GM11168 (cell line): ENCODE measurements around the gene ZSCAN22.
"Not testable (repeated sequence)": the region's sequence is repeated elsewhere in the genome, so short reads cannot be mapped to it uniquely, and the experiment has no call there.

Experiments
- in situ Hi-C: fragments of 300-500 bp; cut with MboI; formaldehyde crosslinking; loops from one replicate; pipeline ENCODE4 v1.12.0; 2022; ENCODE audit warnings: low sequenced_read_pairs; ENCODE audit not compliant: unreplicated experiment

The ZSCAN22 gene

GRCh38 chr19:58368561-58369360 is 42.0 kb downstream of the ZSCAN22 start:
- in situ Hi-C loops: no loop called here

- in situ Hi-C loops: no loop called here
These were observed 45.7 kb downstream of the ZSCAN22 start for GRCh38 chr19:58372311-58373133.

GRCh38 chr19:58374200-58374599 is 47.4 kb downstream of the ZSCAN22 start:
- in situ Hi-C loops: no loop called here

- in situ Hi-C loops: not testable (repeated sequence)
These were observed 49.9 kb downstream of the ZSCAN22 start for GRCh38 chr19:58376724-58377123.

GRCh38 chr19:58379246-58379645 is 52.5 kb downstream of the ZSCAN22 start:
- in situ Hi-C loops: no loop called here

- in situ Hi-C loops: no loop called here
These were observed 53.4 kb downstream of the ZSCAN22 start for GRCh38 chr19:58380037-58380661.

GRCh38 chr19:58380662-58381459 is 54.1 kb downstream of the ZSCAN22 start, which contains the start of gene ZNF837:
Gene ZNF837, minus strand, starts transcription at chr19:58381030. Its CDS starts 11,698 bp downstream, at chr19:58369332.
- in situ Hi-C loops: no loop called here

GRCh38 chr19:58381460-58382212 is 54.8 kb downstream of the ZSCAN22 start:
- in situ Hi-C loops: no loop called here

GRCh38 chr19:58382997-58383603 is 56.3 kb downstream of the ZSCAN22 start:
- in situ Hi-C loops: no loop called here

- in situ Hi-C loops: no loop called here
These were observed 58.6 kb downstream of the ZSCAN22 start for GRCh38 chr19:58385313-58385890.

GRCh38 chr19:58385891-58386575 is 59.2 kb downstream of the ZSCAN22 start:
- in situ Hi-C loops: no loop called here

GRCh38 chr19:58386576-58387337 is 60.0 kb downstream of the ZSCAN22 start, which contains the start of gene RPS5:
Gene RPS5, plus strand, starts transcription at chr19:58387269. Its CDS starts 869 bp downstream, at chr19:58388138.
- in situ Hi-C loops: no loop called here

- in situ Hi-C loops: no loop called here
These were observed 60.8 kb downstream of the ZSCAN22 start for GRCh38 chr19:58387338-58388174.

GRCh38 chr19:58388175-58388526 is 61.4 kb downstream of the ZSCAN22 start:
- in situ Hi-C loops: no loop called here
